H1 (cell line): Measurements from ENCODE around the gene WDR43.

Experiments used
- ASH2L ChIP-seq: fragments of 200-600, 300-600 bp; sonication (generic); IDR thresholded peaks from one replicate; pipeline ENCODE4 v1.7.1; 2017; ENCODE audit warnings: low read length
- CBX8 ChIP-seq: fragments of 300-800, 300-1000 bp; sonication (generic); IDR thresholded peaks from 2 replicates; pipeline ENCODE4 v1.7.1; 2016; ENCODE audit warnings: low read depth, low read length, borderline replicate concordance
- CEBPB ChIP-seq: IDR thresholded peaks from 2 replicates; pipeline ENCODE4 v1.6.1; 2012; ENCODE audit warnings: low read depth, low read length
- EP300 ChIP-seq, 2 experiments: IDR thresholded peaks; 1 replicate in 1 of 2; 2 replicates in 1 of 2; pipeline ENCODE4 v1.6.1; 2011 to 2012; ENCODE audit warnings: low read depth in 2 of 2, low read length in 2 of 2, mild to moderate bottlenecking in 2 of 2, borderline replicate concordance in 1 of 2, inconsistent platforms in 1 of 2, moderate library complexity in 1 of 2
- JUN ChIP-seq: IDR thresholded peaks from 2 replicates; pipeline ENCODE4 v1.6.1; 2011; ENCODE audit warnings: low read depth, mild to moderate bottlenecking, improper control_type of control experiment, low read length
- JUND ChIP-seq: IDR thresholded peaks from 2 replicates; pipeline ENCODE4 v1.6.1; 2011; ENCODE audit warnings: mild to moderate bottlenecking, improper control_type of control experiment, low read length
- POLR2A ChIP-seq, 2 experiments: IDR thresholded peaks; 1 replicate in 1 of 2; 2 replicates in 1 of 2; pipeline ENCODE4 v1.6.1; 2011; ENCODE audit warnings: low read depth in 2 of 2, low read length in 2 of 2, mild to moderate bottlenecking in 2 of 2; ENCODE audit errors: control extremely low read depth in 1 of 2
- RAD21 ChIP-seq, 2 experiments: IDR thresholded peaks in 1 of 2; conservative IDR thresholded peaks in 1 of 2; 2 replicates each; pipeline ENCODE4 v1.6.1; 2011; ENCODE audit warnings: low read depth in 2 of 2, low read length in 2 of 2, improper control_type of control experiment in 1 of 2, inconsistent platforms in 1 of 2, mild to moderate bottlenecking in 1 of 2, moderate library complexity in 1 of 2
- SIN3A ChIP-seq, 2 experiments: IDR thresholded peaks in 1 of 2; conservative IDR thresholded peaks in 1 of 2; 2 replicates each; pipeline ENCODE4 v1.6.1; 2011 to 2012; ENCODE audit warnings: low read length in 2 of 2, improper control_type of control experiment in 1 of 2, low read depth in 1 of 2, mild to moderate bottlenecking in 1 of 2
- SP1 ChIP-seq: IDR thresholded peaks from 2 replicates; pipeline ENCODE4 v1.6.1; 2011; ENCODE audit warnings: low read depth, low read length
- TAF1 ChIP-seq: IDR thresholded peaks from 2 replicates; pipeline ENCODE4 v1.6.1; 2011; ENCODE audit warnings: mild to moderate bottlenecking, low read depth, low read length
- YY1 ChIP-seq: IDR thresholded peaks from 2 replicates; pipeline ENCODE4 v1.6.1; 2011; ENCODE audit warnings: low read depth, mild to moderate bottlenecking, low read length
- TF ChIP-seq, protein P1 (sequence below): IDR thresholded peaks from 2 replicates; pipeline ENCODE4 v1.6.1; 2012; ENCODE audit warnings: inconsistent platforms
- TF ChIP-seq, protein P2 (sequence below), 3 experiments: IDR thresholded peaks; 1 replicate in 2 of 3; 2 replicates in 1 of 3; pipeline versions ENCODE4 v1.5.1 to v1.6.1; 2011; ENCODE audit warnings: low read length in 3 of 3, mild to moderate bottlenecking in 3 of 3, inconsistent platforms in 2 of 3, low read depth in 1 of 3, moderate library complexity in 1 of 3; ENCODE audit not compliant: insufficient read depth in 1 of 3; ENCODE audit errors: control extremely low read depth in 1 of 3

DNA sequence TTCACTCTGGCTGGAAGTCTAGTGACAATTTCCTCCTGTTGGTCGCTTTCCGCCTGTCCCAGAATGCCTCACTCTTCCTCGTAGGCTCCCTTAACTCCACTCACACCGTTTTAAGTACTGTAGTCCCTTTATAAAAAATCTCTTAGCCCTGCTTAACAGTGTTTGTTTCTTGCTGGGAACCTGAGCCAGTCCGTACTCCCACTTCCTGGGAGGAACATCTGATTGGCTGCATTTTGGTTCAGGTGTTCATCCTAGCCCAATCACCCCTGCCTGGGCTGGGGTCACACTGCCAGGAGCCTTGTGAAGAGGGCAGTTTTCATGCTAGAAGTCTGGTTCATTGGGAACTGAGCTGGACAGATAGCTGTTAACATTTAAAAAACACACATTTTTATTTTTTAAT is 61.0 kb downstream of the WDR43 start:
- TF ChIP-seq RAD21 (IDR thresholded peaks at IDR 0.05 in 1 of 2, conservative IDR thresholded peaks at IDR 0.05 in 1 of 2; ENCODE audit: low read depth in 2 of 2, low read length in 2 of 2) (no peak), SIN3A (conservative IDR thresholded peaks at IDR 0.05 in 1 of 2, IDR thresholded peaks at IDR 0.05 in 1 of 2; ENCODE audit: low read depth in 1 of 2, low read length in 2 of 2) (no peak), JUND (no peak), YY1 (no peak), SP1 (no peak), EP300 (IDR thresholded peaks at IDR 0.05; ENCODE audit: borderline replicate concordance in 1 of 2, low read depth in 2 of 2, low read length in 2 of 2) (no peak), JUN (no peak), CEBPB (no peak), ASH2L (no peak), POLR2A (IDR thresholded peaks at IDR 0.05; ENCODE audit: control extremely low read depth in 1 of 2, low read depth in 2 of 2, low read length in 2 of 2) (no peak), TAF1 (no peak), CBX8 (no peak)
- TF ChIP-seq, protein P1, sequence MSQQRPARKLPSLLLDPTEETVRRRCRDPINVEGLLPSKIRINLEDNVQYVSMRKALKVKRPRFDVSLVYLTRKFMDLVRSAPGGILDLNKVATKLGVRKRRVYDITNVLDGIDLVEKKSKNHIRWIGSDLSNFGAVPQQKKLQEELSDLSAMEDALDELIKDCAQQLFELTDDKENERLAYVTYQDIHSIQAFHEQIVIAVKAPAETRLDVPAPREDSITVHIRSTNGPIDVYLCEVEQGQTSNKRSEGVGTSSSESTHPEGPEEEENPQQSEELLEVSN = no peak
- TF ChIP-seq, protein P2, sequence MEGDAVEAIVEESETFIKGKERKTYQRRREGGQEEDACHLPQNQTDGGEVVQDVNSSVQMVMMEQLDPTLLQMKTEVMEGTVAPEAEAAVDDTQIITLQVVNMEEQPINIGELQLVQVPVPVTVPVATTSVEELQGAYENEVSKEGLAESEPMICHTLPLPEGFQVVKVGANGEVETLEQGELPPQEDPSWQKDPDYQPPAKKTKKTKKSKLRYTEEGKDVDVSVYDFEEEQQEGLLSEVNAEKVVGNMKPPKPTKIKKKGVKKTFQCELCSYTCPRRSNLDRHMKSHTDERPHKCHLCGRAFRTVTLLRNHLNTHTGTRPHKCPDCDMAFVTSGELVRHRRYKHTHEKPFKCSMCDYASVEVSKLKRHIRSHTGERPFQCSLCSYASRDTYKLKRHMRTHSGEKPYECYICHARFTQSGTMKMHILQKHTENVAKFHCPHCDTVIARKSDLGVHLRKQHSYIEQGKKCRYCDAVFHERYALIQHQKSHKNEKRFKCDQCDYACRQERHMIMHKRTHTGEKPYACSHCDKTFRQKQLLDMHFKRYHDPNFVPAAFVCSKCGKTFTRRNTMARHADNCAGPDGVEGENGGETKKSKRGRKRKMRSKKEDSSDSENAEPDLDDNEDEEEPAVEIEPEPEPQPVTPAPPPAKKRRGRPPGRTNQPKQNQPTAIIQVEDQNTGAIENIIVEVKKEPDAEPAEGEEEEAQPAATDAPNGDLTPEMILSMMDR (IDR thresholded peaks at IDR 0.05; ENCODE audit: control extremely low read depth in 1 of 3, insufficient read depth in 1 of 3, low read depth in 1 of 3, low read length in 3 of 3) = no peak
